Parathyroid adenoma (tissue), 2 donors: Measurements from ENCODE around the gene NME7.
"Not testable (repeated sequence)": the region's sequence is repeated elsewhere in the genome, so short reads cannot be mapped to it uniquely, and the experiment has no call there.

Experiments
- H2AFZ ChIP-seq: fragments of 300-600 bp; sonication (generic); one replicate; pipeline ENCODE4 v1.7.0; 2017; ENCODE audit warnings: antibody characterized with exemption, mild to moderate bottlenecking
- H3K27ac ChIP-seq: fragments of 300-600 bp; sonication (generic); one replicate; pipeline ENCODE4 v1.7.0; 2017
- H3K27me3 ChIP-seq: fragments of 300-600 bp; sonication (generic); one replicate; pipeline ENCODE4 v1.7.0; 2017; ENCODE audit warnings: low read length; ENCODE audit not compliant: control insufficient read depth, insufficient read depth
- H3K36me3 ChIP-seq: fragments of 300-600 bp; sonication (generic); one replicate; pipeline ENCODE4 v1.7.0; 2017; ENCODE audit warnings: low read length; ENCODE audit not compliant: control insufficient read depth, insufficient read depth
- H3K4me1 ChIP-seq: fragments of 300-600 bp; sonication (generic); one replicate; pipeline ENCODE4 v1.7.0; 2017; ENCODE audit warnings: control low read depth
- H3K4me2 ChIP-seq: fragments of 300-600 bp; sonication (generic); one replicate; pipeline ENCODE4 v1.7.0; 2017; ENCODE audit warnings: low read length
- H3K4me3 ChIP-seq: fragments of 300-600 bp; sonication (generic); one replicate; pipeline ENCODE4 v1.7.0; 2017; ENCODE audit warnings: low read depth, low read length
- H3K79me2 ChIP-seq: fragments of 300-600 bp; sonication (generic); one replicate; pipeline ENCODE4 v1.7.0; 2017; ENCODE audit warnings: control low read depth
- H3K9ac ChIP-seq: fragments of 300-600 bp; sonication (generic); one replicate; pipeline ENCODE4 v1.7.0; 2017; ENCODE audit warnings: mild to moderate bottlenecking
- H3K9me3 ChIP-seq: fragments of 300-600 bp; sonication (generic); one replicate; pipeline ENCODE4 v1.7.0; 2017; ENCODE audit warnings: low read length; ENCODE audit not compliant: control insufficient read depth
- TF ChIP-seq, protein P1 (sequence below): fragments of 300-600 bp; sonication (generic); IDR thresholded peaks from one replicate; pipeline ENCODE4 v1.7.0; 2017; ENCODE audit warnings: antibody characterized with exemption, mild to moderate bottlenecking
- donor health status: primary hyperparathyroidism.

Gene NME7

DNA sequence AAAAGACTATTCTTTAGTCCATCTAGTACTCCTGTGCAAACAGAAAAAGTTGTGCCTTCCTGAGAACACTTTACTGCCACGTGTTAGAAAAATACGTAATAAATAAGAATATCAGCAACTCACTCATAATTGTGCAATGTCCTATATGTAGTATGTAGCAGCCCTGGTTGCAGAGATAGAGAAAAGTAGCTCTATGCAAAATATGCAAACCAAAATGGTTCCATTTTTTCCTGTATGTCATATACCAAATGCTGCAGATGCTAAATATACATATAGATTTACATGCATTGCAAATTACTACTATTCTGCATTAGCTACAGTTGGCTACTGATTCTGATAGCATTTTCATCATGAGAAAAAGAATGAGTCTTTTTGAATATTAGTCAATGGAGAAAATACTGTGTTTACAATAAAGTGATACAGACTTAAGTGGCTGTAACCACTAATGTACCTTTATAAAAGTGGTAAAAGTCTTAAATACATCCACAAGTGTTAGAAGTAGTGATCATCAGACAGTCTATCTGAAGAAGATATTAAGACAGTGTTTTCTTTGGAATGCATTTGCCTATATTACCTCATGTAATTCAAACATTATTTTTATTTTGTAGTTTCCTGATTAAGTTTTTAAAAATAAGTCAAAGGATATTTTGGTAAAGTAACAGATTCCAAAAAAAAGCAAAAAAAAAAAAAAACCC is 19.8 kb downstream of the NME7 start:
- Histone ChIP-seq H3K4me3 (no peak overlapping the region), H3K79me2 (no peaks in the 10 kb centered on the region), H3K9me3 (no peaks in the 10 kb centered on the region), H3K4me1 (no peaks in the 10 kb centered on the region), H3K4me2 (no peak overlapping the region), H2AFZ (no peak overlapping the region), H3K27ac (no peak overlapping the region), H3K9ac (no peak overlapping the region), H3K27me3 (no peaks in the 10 kb centered on the region), H3K36me3 (no peaks in the 10 kb centered on the region)
- TF ChIP-seq, protein P1, sequence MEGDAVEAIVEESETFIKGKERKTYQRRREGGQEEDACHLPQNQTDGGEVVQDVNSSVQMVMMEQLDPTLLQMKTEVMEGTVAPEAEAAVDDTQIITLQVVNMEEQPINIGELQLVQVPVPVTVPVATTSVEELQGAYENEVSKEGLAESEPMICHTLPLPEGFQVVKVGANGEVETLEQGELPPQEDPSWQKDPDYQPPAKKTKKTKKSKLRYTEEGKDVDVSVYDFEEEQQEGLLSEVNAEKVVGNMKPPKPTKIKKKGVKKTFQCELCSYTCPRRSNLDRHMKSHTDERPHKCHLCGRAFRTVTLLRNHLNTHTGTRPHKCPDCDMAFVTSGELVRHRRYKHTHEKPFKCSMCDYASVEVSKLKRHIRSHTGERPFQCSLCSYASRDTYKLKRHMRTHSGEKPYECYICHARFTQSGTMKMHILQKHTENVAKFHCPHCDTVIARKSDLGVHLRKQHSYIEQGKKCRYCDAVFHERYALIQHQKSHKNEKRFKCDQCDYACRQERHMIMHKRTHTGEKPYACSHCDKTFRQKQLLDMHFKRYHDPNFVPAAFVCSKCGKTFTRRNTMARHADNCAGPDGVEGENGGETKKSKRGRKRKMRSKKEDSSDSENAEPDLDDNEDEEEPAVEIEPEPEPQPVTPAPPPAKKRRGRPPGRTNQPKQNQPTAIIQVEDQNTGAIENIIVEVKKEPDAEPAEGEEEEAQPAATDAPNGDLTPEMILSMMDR = no peak

DNA sequence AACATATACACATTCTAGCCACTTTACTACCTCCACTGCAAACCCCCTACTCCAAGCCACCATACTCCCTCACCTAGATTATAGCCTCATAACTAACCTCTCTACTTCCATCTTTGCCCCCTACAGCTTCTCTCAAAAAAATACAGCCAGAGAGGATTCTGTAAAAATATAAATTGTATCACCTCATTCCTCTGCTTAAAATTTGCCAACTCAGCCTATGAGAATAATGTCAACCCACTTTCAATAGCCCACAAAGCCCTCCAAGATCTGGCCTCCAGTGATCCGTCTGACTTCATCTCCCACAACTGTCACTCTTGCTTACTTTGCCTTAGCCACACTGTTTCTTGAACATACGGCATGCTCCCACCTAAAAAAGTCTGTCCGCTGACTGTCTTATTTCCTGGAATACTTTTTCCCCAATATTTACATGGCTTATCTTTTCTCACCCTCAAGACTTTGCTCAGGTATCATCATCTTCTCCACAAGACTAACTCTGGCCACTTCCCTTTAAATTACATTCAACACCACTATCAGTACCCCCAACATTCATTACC is 21.5 kb downstream of the NME7 start:
- H3K9ac ChIP-seq = no peak overlapping the region
- no peak overlapping the region for H2AFZ ChIP-seq
- no peaks in the 10 kb centered on the region for H3K27me3 ChIP-seq
- no peak overlapping the region for H3K4me2 ChIP-seq
- H3K9me3 ChIP-seq = no peaks in the 10 kb centered on the region
- H3K36me3 ChIP-seq = no peaks in the 10 kb centered on the region
- H3K27ac ChIP-seq = no peak overlapping the region
- H3K79me2 ChIP-seq = no peaks in the 10 kb centered on the region
- H3K4me1 ChIP-seq = no peaks in the 10 kb centered on the region
- no peak overlapping the region for H3K4me3 ChIP-seq
- TF ChIP-seq, protein P1 = no peak

DNA sequence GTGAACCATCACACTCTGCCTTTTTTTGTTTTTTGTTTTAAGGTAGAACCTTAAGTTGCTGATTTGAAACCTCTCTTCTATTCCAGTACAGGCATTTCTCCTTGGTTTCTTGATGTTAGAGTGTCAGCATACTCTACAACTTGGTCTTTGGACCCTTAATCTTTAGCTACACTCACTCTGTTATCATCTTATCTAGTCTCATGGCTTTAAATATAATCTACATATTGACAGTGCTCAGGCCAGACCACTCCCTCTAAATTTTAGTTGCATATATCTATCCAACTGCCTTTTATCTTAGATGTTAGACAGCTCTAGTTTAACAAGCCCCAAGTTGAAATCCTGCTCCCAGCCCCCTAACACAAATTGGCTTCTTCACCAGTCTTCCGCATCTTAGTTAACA is 22.1 kb downstream of the NME7 start:
- no peak overlapping the region for H2AFZ ChIP-seq
- no peak overlapping the region for H3K4me2 ChIP-seq
- no peak overlapping the region for H3K4me3 ChIP-seq
- no peaks in the 10 kb centered on the region for H3K36me3 ChIP-seq
- H3K79me2 ChIP-seq = no peaks in the 10 kb centered on the region
- H3K9ac ChIP-seq = no peak overlapping the region
- TF ChIP-seq, protein P1 = no peak
- no peaks in the 10 kb centered on the region for H3K9me3 ChIP-seq
- H3K4me1 ChIP-seq = no peaks in the 10 kb centered on the region
- H3K27me3 ChIP-seq = no peaks in the 10 kb centered on the region
- no peak overlapping the region for H3K27ac ChIP-seq

DNA sequence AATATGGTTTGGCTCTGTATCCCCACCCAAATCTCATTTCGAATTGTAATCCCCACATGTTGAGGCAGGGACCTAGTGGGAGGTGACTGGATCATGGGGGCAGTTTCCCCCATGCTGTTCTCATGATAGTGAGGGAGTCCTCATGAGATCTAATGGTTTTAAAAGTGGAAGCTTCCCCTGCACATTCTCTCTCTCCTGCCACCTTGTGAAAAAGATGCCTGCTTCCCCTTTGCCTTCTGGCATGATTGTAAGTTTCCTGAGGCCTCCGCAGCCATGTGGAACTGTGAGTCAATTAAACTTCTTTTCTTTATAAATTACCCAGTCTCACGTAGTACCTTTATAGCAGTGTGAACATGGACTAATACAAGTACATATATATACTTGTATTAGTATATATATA is 25.5 kb downstream of the NME7 start:
- H3K27ac ChIP-seq = not testable (repeated sequence)

DNA sequence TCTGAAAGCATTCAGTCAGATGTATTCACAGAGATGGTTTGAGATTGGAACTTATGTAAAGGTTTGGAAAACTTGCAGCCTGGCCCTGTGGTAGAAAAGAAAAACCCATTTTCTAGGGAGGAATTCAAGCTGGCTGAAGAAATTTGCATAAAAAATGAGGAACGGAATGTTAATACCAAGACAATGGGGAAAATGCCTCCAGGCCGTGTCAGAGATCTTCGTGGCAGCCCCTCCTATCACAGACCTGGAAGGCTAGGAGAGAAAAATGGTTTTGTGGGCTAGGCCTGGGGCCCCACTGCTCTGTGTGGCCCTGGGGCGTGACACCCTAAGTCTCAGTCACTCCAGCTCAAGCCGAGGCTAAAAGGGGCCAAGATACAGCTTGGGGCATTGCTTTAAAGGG is 26.7 kb downstream of the NME7 start:
- H3K79me2 ChIP-seq = no peaks in the 10 kb centered on the region
- TF ChIP-seq, protein P1 = no peak
- H2AFZ ChIP-seq = no peak overlapping the region
- no peaks in the 10 kb centered on the region for H3K4me1 ChIP-seq
- H3K9ac ChIP-seq = no peak overlapping the region
- H3K36me3 ChIP-seq = no peaks in the 10 kb centered on the region
- H3K9me3 ChIP-seq = no peaks in the 10 kb centered on the region
- no peak overlapping the region for H3K4me2 ChIP-seq
- H3K27ac ChIP-seq = no peak overlapping the region
- no peak overlapping the region for H3K4me3 ChIP-seq
- no peaks in the 10 kb centered on the region for H3K27me3 ChIP-seq

More for the DNA sequence above, 25.5 kb downstream of the NME7 start:
- H3K9ac ChIP-seq, H3K4me3 ChIP-seq, H3K9me3 ChIP-seq, H3K79me2 ChIP-seq, H3K27me3 ChIP-seq, H2AFZ ChIP-seq, H3K4me2 ChIP-seq, H3K4me1 ChIP-seq, H3K36me3 ChIP-seq: not testable (repeated sequence)
